HG03280 (cell line): ENCODE measurements around the gene BCOR.

Experiments
- ATAC-seq: cut with Tn5 transposase; IDR thresholded peaks from one replicate; pipeline ENCODE4 v1.9.1; 2021; ENCODE audit warnings: mild to moderate bottlenecking, moderate library complexity; ENCODE audit not compliant: unreplicated experiment

BCOR gene

DNA sequence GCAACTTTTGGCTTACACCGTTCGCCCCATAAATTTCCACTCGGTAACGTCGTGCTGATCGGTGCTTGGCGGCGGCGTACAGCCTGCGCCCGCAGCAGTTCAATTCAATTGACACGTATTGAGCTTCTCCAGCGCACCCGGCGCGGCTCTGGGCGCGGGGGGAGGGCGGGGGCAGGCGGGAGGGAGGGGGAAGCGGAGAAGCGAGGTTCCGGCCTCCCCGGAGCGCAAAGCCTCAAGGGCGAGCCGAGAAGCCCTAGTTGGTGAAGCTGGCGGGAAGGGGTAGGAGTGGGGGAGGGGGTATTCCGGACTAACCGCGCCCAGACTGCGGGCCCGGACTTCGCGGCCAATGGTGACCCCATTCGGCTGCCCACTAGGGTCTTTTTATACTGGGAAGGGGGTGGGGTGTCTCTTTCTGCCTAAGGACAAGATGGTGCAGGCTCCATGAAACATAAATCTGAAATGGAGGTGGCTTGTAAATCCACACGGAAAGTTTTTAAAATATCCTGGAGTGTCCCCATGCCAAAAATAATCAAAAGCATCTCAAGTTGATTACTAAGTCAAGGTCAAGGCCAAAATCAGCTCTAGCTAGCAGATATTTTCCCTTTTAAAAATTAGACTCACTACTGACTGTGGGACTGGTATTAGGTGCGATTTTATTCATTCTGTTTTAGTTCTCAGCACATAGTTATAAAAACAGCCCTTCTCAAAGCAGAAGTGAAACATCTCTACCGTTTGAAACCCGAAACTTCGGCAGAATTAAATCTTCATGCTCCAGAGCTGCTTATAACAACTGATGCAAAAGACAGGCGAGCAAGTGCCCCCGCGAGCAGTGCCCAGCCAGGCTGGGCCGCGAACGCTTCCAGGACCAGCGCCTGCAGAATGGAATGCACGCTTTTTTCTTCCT is 1.5 kb upstream of the BCOR start:
- peak; percentile 35 for ATAC-seq

DNA sequence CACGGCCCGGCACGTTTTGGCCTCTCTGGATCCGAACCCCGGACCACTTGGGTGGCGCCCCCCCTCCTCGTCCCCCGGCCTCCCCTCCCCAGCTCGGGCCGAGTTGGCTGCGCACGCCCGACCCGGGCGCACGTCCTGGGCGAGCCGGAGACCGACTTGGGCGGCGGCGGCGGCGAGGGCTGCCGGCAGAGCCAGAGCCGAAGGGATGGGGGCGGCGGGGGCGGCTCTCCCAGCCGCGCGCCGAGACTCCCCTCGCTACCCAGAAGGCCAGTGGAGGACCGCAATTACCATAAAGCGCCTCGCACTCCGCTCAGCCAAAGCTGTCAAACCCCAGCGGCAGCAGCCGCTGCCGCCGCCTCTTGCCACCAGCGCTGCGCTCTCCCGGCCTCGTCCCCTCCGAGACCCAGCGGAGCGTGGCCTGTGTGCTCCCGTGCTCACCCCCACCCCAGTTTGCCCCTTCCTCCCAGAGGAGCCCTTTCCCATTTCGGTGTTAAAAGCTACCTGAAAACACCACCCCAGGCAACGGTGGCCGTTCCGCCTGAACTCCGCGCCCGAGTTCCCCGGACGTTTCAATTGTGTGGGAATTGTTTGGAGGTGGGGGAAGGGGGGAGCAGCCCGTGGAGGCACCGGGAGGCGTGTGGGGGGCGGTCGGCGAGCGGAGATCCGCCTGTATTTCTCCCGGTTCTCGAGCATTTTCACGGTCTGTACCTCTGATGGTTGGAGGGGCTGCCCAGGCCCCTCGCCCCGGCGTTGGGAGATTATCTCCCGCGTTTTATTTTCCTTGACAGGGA is 701 bp upstream of the BCOR start:
- ATAC-seq: peak; percentile 26

DNA sequence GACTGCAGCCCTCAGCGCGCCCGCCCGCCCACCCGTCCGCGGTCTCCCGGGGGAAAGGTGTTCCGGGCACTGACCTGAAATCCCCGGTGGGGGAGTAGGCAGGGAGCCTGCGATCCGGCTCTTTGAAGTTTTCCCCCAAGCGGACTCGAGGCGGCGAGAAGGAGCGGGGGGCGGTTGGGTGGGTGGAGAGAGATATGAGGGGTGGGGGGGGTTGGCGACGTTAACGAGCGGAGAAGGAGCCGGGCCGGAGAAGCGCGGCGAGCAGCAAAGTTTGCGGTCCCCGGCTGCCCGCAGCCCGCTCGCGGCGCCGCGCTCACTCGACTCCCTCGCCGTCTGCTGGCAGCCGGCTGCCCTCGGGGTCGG is 636 bp downstream of the BCOR start:
- peak; percentile 4 for ATAC-seq

DNA sequence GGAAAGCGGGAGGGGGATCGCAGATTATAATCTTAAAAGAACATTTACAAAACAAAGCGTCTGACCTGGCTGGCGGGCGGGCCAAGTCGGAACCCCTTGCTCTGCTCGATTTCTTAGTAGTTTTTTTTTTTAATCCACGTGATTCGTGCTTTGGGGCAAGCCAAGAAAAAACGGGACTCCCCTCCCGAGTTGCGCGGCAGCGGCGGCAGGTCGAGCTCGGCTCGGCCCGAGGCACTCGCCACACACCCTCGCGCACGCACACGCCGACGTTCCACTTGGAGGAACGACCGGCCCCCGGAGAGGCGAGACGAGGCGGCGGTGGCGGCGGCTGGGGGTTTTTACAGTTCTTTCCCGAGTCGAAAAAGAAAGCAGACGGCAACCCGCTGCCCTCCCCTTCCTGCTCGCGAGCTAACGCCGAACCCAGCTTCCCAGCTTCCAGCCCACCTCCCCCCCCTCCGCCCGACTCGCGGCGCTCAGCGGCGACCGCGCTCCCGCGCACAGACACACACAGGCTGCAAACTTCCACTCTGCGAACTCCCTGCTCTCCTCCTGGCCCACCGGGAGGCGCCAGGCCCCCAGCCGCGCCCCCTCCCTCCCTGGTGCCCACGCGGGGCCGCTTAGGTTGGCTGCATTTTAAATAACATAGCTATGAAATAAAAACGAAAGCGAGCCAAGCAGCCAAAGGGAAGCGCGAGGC is 1.2 kb downstream of the BCOR start:
- no peak for ATAC-seq

DNA sequence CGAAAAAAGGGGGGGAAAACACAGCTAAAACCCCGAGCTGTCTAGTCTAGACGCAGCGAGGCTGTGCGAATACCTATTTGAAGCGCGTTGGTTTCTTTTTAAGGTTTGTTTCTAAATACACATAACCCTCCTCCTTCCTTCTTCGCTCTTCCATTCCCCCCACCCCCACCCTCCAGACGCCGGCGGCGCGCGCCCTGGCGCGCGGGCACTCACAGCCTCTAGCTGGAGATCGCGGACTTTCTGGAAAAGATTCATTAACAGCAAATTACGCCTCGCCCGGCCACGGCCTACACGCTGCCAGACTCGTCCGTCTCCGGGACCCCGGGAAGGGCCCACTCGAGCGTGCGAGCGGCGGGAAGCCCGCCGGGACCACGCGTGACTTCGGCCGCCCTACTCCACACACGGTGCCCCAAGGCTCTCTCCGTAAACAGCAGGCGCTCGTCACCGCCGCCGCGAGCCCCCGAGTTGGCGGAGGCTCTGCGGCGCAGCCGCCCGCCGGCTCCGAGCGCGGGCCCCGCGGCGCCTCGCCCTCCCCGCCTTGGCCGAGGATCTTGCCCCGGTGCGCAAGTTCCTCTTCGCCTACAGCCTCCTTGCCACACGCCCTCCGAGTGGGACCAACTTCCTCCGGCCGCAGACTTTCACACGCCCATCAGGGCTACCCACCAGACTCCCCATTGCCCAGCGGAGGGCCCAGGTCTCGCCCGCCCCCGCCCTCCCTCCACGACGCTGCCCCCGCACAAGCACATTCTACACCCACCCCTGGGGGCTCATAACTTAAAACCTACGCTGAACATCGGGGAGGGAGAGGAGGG is 2.0 kb downstream of the BCOR start:
- no peak for ATAC-seq

DNA sequence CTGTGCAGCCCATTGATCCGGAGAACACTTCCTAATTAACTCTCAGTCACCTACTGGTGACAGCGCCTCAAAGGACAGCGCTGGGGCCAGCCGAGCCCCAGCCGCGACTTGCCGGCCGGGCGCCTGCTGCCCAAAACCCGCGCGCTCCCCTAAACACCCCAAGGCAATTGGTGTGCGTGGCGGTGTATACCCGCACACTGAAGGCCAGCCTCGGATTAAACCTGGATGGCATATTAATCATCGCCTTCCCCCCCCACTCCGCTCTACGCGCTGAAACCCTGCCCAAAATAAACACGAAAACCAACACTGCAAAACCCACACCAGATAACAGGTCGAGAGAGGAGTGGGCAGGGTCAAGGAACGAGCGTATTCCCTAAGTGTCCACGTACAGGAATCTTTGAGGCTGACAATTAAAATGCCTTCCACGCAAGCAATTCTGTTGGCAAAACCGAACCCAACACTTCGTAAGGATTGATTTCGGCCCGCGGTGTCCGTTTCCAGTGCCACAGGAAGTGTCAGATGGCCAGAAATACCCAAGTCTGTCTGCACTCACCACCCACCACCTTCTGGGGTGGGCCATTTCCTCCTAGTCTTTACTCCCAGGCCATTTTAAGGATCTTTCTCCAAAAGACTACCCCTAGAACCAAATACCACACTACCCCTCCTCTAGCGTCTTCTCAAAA is 2.7 kb downstream of the BCOR start:
- ATAC-seq: no peak

DNA sequence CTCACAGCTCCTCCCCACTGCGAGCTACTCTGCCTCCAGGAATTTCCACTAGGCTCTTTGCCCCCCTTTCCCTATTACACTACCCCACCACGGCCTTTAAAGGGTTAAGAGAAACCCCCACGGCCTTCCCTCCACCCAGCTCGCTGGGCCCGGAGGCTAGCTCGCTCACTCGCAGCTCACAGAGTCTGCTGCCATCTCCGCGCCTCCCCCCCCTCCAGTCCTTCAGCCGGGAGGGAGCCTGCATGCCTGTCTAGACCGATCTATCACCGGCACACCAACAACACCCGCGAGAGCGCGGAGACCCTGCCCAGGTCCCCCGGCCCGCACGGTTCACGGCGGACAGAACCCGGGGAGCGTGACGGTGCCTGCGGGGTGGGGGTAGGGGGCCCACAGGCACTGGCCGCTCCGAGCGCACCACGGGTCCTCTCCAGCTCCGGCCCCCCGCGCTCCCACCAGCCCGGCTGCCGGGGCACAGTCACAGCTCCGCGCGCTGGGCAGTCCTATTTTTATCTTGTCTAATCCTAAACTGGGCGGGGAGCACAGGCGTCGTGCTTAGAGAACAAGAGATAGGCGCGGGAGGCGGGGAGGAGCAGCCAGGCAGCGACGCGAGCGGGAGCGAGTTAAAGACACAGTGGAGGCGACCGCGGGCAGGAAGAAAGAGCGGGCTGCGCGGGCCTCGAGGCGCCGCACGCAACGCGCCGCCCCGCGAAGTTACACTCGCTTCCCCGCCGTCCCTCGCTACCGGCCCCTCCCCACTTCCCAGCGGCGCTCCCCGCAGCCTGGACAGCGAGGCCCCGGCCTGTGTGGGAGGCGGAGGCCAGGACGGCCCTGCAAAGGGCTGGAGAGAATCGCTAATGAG is 3.5 kb downstream of the BCOR start:
- no peak for ATAC-seq

DNA sequence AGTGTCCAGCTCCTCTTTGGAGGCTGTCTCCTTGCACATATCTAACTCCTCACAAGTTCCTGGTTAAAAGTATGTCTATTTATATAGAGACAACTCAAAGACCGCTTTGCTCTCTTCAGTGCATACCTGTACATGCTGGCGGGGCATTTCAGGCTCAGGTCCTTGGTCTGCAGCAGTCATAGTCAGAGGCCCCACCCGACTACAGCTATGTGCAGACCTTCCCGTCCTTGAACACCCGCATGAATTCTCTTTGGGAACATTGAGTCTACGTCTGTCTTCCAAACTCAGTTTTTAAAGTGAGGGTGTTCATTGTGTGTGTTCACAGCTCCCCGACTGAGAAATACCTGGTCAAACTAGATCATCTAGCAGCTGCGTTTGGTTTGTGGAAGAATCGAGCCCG is 4.2 kb downstream of the BCOR start:
- ATAC-seq: no peak

DNA sequence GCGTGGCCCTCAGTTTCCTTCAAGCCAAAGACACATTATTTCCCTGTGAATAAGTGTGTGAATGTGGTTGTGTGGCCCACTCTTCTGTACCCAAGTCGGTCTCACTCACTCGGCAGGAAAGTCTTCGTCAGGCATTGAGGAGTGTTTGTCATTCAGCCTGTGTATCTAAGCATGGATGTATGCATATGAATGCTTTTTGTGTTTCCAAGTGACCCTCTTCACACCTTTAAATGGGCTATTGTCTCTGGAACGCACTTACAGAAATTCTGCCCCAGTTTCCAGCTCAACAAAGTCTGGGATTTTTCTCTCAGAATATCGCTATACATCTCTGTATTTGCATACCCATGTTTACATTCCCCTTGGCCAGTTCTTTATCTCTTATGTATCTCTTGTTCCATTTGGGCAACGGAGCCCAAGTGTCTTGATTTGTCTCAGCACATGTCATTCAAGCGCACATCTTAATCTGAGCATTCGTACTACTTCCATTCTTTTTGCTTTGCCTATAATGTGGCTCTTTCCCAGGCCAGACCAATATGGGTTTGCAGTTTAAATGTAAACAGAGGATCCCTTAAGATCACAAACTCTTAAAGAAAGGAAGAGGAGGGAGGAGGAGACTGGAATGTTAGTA is 4.8 kb downstream of the BCOR start:
- no peak for ATAC-seq

DNA sequence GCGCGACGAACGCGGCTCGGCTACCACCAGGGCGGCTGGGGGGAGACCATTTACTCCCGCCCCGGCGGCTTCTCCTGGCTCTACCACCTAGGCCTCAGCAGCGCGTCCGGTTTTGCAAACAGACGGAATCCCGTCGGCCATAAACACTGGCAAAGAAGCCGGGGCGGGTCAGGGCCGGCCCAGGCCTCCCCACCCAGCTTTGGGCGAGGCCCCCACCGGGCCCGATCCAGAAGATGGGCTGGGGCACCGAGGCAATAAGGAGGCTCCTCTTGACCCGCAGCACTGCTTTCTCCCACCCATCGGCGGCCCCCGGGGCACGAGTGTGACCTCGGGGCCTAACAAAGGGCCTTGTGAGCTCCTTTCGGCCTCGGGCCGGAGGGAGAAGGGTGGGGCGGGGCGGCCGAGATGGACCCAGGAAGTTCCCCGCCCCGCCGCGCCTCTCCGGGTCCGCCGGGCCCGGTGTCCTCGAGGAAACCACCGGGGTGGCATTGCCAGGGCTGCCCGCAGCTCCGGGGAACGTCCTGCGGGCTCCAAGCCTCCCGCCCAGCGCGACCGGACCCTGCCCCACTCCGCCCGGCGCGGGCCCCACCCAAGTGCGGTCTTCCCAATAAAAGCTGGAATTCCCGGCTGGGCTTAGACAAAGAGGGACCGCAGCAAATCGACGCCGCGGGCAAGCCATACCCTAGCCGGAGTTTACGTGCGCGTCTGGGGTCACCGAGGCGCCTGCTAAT is 5.9 kb downstream of the BCOR start:
- no peak for ATAC-seq

DNA sequence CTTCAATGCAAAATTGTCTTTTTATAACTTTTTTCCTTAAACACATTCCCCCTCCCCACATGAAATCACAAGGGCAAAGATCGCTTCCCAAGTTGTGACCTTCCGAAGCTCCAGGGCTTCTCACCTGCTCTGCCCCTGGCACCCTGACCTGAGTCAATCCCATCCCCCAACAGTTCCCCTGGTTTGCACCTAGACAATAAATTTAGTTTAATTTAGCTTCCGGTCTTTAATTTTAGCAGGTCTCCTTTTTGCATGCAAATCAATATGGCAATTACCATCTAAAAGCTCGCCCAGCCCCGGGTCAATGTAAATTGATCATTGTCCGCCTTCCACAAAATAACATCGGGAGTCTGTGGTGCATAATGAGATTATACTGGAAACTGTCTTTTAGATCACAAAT is 6.8 kb downstream of the BCOR start:
- no peak for ATAC-seq

DNA sequence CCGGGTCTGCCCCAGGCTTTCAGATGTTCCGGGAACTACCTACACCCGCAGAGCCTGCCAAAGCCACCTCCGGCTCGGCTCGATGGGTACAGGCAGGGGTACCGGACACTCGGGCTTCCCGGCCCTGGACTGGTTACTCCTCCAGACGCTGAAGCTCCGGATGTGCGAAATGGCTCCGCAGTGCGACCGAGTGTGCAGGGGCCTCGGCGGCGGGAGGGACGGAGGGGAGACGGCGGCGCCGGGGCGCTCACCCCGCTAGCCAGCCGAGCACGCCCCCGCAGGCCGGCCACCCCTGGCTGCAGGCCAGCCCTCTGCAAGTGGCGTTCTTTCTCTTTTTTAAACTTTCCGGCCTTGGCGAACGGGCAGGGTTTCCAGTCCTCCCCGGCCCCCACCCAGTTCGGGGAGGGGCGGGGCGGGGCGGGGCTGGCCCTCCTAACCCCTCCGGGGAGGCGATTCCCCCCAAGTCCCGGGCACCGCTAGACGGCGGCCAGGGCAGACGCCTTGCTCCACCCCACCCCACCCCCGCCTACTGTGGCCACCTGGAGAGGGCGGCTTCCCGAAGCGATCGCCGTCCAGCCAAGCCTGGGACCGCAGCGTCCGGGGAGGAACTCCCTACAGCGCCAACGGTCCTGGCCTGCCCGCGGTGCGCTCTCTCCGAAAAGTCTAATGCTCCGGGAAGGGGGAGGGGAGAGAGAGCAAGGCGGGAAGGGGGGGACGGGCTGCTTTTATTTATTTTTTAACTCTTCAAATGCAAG is 7.5 kb downstream of the BCOR start:
- ATAC-seq: no peak

DNA sequence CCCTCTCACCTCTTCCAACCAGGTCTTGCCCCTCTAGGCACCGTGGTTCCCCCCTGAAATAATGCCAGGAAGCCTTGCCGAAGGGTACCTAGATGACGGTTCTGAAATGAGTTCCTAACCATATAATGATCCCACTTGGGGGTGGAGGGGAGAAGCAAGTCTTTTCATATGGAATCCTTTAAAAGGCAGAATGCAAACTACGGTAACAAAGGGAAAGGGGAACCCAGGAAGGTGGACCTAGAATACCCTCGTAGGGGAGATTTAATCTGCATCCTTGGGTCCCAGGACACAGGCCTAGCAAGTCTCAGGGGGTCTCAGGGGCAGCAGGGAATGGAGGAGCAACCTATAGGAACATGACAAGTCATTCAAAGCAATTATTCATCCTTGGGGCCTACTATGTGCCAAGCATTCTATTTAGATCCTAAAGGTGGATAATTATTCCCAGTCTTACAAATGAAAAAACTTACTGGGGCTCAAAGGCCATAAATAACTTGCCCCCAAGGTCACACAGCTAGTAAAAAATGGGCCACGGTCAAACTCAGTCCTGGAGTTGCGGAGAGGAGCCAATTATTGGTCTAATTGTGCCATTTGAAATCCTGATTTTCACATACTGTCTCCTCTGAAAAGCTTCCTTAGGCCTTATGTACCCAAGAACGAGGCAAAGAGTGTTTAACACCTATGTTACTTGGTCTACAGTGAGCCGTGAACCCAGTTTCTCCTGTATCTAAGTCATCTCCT is 8.8 kb downstream of the BCOR start:
- no peak for ATAC-seq

DNA sequence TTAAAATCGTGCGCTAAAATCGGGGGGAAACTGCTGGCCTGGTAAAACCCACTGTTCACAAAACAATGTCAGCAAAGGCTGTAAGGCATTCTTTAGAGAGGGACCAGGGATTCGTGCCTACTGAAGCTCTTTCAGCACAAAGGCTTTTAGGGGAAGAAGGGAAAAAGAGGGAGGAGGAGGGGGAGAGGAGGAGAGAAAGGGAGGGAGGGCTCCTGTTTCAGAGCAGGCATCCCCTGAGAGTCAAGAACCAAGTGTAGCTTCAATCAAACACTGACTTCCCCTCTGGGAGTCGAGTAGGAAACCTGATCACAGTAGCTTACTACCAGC is 9.5 kb downstream of the BCOR start:
- ATAC-seq: no peak

DNA sequence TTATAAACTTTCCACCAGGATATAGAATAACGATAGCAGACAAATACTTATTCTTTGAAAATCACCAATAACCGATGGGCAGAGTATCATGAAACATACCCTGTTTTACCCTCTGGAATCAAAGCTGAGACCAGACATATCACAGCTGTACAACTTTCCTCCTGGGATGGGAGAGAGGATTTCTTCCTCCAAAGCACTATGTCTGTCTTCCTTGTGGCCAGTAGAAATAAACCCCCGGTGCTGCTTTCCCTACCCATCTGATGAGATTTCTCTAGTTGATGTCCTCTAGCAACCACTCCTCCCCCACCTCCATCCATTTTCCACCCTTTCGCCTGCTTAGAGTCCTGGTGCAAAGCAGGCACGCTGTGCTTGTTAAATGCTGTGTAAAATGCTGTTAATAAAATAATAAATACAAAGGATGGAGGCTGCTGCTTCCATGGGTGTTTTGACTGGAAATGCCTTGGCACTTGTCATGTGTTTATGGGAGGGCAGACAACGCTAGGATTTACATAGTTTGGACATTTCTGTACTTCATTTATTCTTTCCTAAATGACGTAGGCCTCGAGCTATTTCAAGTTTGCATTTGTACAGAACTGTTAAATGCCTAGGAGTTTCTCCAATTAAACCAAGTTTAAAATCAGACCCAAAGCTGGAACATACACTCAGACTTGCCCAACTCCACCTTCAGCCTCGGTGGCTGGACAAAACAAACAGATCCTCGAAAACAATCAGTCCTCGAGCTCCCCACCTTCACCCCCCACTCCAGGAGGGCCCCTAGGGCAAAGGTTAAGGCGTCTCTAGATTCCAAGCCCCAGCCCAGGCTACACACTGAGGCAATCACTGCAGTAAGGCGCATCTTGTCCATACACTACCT is 10.1 kb downstream of the BCOR start:
- ATAC-seq: no peak
